ENCODE measurements around the gene SMIM21.

DNA sequence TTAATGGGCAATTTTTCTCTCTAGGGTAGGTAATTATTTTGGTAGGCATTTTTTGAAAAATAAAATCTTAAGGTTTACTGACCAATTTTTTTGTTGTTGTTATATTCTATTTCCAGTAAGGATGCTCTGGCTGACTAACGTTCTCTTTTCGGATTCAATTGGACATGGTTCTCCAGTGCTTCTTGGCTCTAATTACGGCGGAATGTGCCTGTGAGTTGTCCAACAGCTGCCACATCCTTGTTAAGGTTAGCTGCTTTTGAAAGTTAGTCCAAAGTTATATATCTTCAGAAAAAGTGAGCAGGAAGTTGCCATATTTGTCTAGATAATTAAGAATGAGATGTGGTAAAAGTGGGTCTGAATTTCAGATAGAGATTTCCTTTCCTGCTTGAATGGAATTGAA lies 45.8 kb upstream of the SMIM21 start:
- TF ChIP-seq, protein P1, sequence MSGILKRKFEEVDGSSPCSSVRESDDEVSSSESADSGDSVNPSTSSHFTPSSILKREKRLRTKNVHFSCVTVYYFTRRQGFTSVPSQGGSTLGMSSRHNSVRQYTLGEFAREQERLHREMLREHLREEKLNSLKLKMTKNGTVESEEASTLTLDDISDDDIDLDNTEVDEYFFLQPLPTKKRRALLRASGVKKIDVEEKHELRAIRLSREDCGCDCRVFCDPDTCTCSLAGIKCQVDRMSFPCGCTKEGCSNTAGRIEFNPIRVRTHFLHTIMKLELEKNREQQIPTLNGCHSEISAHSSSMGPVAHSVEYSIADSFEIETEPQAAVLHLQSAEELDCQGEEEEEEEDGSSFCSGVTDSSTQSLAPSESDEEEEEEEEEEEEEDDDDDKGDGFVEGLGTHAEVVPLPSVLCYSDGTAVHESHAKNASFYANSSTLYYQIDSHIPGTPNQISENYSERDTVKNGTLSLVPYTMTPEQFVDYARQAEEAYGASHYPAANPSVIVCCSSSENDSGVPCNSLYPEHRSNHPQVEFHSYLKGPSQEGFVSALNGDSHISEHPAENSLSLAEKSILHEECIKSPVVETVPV (CRISPR knock-in tag; IDR thresholded peaks at IDR 0.05) = no peak
- TF ChIP-seq PATZ1 (CRISPR knock-in tag; IDR thresholded peaks at IDR 0.05; ENCODE audit: borderline replicate concordance) (no peak), ARNTL (CRISPR knock-in tag; IDR thresholded peaks at IDR 0.05; ENCODE audit: borderline replicate concordance, low read depth) (no peak), PPARA (CRISPR knock-in tag; IDR thresholded peaks at IDR 0.05; ENCODE audit: borderline replicate concordance) (no peak), TCF4 (CRISPR knock-in tag; IDR thresholded peaks at IDR 0.05; ENCODE audit: borderline replicate concordance) (no peak), ZNF70 (CRISPR knock-in tag; IDR thresholded peaks at IDR 0.05) (no peak), ESRRG (CRISPR knock-in tag; IDR thresholded peaks at IDR 0.05) (no peak)
